GM18517 (cell line): ENCODE results near the gene PELI1.
"Not testable (repeated sequence)": the region's sequence is repeated elsewhere in the genome, so short reads cannot be mapped to it uniquely, and the experiment has no call there.

Source experiments
- ATAC-seq: cut with Tn5 transposase; IDR thresholded peaks from one replicate; pipeline ENCODE4 v1.9.1; 2021; ENCODE audit warnings: mild to moderate bottlenecking, moderate library complexity; ENCODE audit not compliant: unreplicated experiment

The PELI1 gene

GRCh38 chr2:64124168-64124567, 20.1 kb downstream of the PELI1 start:
- no peak for ATAC-seq

GRCh38 chr2:64123740-64124139, 20.5 kb downstream of the PELI1 start:
- ATAC-seq, result no peak

- no peak for ATAC-seq
Measured at GRCh38 chr2:64122358-64122757, 21.9 kb downstream of the PELI1 start.

DNA sequence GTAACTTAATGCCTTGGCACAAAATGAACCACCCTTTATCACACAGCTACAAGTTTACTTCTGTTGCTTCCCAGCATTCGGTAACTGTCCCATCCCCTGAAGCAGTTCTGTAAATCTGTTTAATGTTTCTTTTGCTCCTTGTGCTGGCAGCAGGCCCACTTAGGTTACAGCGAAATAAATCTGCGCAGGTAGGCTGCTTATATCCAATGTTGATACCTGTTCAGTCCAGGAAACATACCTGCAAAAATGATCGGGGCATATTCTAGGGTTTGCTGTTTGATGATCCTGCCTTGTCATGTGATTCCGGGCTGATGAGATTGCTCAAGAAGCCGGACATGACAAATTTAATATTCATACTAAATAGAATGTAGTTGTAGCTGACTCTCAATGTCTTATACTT, 23.3 kb downstream of the PELI1 start:
- ATAC-seq, result no peak

DNA sequence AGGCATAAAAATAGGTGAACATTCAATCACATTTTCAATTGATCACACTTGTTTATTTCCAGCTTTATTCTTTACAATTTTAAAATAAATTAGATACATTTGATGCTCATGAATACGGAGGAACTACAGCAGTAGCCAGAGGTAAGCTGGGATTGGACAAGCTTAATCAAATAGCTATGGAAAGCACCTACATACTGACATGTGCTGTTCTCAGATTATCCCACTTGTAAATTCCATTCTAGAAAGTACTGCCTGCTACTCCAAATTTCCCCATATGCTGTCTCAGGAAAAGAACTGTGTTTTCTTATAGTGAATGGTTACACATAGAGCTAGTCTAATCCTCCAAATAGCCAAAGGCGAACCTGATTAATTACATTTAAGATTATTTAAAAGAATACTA, 24.2 kb downstream of the PELI1 start:
- ATAC-seq, result no peak

GRCh38 chr2:64119369-64119768, 24.9 kb downstream of the PELI1 start:
- ATAC-seq, result no peak

DNA sequence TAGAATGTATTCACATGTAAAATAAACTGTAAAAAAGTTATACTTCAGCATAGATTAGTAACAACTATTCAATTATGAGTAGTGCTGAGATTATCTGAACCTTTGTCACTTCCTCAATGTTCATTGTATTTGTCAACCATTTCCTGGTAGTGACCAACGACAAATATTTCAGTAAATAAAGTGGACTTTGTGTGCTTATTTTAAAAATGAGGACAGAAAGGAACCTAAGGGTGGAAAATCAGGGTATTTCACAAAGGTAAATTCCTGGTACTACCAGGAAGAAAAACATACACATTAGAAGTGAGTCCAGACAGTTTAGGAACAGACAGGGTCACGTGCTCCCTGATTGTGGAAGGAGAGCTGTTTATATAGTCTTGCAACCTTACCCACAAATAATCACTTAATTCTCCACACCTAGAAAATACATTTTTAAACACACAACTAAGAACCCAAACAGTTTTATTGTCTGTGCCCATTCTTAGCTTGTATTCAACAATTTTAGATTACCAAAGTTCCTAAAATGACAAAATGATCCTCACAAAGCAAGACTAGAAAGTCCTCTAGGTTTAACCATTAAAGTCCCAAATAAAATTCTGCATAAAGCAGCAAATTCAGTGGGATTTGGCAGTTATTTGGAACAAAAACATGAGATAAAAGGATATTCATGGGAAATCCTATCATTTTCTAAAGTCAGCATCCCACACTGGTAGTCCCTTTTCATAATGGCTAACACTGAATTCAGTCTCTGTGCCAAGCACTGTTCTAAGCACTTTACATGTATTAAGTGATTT, 28.2 kb downstream of the PELI1 start:
- no peak for ATAC-seq

DNA sequence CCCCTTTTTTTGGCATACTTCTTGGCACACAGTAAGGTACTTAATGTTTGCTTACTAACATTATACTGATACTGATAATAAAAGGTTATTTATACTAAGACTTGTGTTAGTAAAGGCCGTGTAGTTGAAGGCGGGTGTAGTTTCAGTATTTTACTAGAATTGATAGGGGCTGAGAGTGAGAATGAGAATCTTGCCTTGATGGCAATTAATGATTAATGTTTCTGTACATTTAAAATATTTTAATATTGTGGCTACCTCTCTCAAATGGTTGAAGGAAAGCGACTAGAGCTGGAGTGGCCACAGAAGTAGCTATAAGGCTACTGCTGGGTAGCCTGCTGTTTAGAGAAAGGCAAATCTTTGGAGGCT, 29.3 kb downstream of the PELI1 start:
- ATAC-seq, result peak; percentile 51

- peak; percentile 52 for ATAC-seq
Measured at GRCh38 chr2:64114063-64114911, 29.9 kb downstream of the PELI1 start.

DNA sequence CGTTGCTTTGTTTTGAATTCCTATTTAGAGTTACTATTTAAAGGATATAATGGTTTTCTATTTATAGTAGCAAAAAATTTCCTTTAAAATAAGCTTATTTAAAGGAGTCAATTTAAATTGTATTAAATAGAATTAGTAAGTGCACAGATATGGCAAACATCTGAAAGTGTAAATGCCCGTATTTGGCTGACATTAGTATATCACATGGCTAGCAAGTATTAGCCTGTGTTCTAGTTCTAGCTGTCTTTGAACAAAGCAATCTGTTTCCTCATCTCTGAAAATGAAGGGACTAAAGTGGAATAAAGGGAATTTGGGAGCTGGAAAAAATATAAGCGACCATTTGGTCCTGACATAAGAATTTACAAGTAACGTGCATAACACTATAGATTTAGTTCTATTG, 32.2 kb downstream of the PELI1 start:
- ATAC-seq, result no peak

DNA sequence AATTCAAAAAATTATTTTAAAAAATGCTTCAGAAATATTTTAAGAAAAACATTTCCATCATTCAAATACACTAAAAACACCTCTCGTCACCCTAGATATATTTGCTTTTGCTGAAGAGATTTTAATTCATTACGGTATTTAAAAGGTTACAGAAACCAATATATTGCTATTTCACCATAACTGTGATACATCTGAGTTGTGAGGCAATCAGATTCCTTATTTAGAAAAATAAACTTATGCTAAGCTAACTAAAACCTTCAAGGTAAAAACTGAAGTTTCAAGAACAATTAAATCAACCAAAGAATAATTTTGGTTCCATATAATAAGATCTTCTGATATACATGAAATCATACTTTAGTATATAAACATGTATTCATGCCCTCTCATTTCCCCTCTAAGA, 32.8 kb downstream of the PELI1 start:
- no peak for ATAC-seq

DNA sequence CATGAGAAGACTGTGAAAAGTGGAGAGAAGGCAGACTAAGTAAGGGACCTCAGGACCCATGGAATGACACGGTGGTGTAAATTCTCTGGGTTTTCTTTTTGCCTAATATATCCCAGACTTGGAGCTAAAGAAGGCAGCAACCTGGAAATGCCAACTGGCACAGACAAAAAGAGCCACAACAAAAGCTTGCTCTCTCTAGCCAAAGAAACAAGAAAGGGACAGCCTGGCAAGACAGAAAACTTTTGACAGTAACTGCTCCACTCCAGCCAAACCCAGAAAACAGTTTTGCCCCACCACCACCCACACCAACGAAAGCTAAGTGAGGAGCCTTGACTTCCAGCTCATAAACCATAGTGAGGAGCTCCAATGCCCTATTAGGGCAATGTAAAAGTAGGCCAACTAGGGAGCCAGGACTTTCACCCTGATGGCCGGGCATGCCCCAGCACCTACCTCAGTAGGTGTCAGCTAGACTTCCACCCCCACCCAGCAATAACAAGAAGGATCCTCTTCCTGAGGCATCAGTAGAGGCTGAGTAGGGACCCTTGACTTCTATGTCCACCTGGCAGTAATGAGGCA, 35.5 kb downstream of the PELI1 start:
- no peak for ATAC-seq

- no peak for ATAC-seq
Measured at GRCh38 chr2:64106481-64106880, 37.7 kb downstream of the PELI1 start.

DNA sequence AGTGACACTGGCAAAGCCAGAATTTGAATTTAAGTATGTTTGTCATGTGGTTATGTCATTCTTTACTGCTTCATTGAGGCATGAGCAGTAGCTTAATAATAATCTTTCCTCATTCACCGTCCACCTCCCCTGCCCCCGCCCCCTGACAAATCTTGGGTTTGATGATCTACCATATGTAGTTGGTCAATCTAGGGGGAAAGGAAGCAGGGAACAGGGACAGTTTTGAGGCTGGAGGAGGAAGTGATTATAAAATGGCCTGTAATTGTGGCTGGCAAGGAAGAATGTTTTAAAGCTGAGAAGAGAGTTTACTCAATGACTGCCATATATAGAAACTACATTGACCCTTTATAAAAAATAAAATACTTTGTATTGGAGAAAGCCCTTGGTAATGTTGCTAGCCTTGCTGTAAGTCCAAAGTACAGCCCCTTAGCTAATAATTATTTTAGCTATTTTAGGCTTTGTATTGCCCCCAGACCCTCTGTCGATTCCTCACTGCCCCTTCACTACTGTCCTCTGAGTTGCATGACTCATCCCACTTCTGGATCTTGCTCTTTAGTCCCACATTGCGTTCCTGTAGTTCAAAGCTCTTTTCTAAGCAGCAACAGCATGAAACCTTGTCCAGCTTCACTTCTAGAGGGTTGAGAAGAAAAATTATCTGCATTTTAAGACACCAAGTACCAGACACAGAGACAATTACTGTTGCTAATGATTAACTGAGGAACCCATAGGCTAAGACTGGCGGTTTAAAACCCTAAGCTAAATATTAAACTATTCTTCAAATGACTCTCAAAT, 38.4 kb downstream of the PELI1 start:
- no peak for ATAC-seq

GRCh38 chr2:64104933-64105332, 39.3 kb downstream of the PELI1 start:
- ATAC-seq, result no peak

GRCh38 chr2:64102736-64103135, 41.5 kb downstream of the PELI1 start:
- not testable (repeated sequence) for ATAC-seq

GRCh38 chr2:64101141-64101591, 43.1 kb downstream of the PELI1 start:
- peak; percentile 45 for ATAC-seq

- ATAC-seq, result not testable (repeated sequence)
Measured at GRCh38 chr2:64100584-64100983, 43.6 kb downstream of the PELI1 start.

DNA sequence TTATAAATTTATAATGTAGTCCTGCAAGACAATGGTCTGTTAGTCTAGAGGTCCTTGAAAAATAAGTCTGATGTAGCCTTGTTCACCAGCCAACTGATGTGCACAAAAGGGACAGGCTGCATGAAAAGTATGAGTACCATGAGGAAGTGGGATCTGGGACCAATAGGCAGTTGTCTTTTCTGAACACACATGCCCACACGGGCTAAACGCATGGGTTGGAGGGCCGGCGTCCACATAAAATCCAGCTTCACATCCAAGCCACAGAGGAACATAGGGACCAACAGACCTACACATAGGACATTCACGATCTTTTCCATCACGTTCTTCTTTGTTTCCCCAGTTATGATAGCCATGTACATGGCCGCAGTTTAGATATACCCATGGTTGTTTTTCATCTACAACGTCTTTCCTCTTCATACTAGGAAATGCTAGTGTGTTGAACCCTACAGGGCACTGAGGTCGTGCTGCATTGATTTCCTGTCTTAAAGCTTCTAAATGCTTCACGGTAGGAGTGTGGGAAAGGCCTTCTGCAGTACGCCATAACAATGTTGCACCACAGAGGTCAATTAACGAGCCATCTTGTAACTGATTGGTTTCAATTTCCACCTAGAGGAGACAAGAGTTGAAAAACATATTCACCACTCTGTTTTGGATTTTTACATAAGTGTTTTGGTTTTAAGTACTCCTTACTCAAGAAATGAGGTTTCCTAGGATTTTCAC, 49.4 kb downstream of the PELI1 start:
- ATAC-seq, result no peak

DNA sequence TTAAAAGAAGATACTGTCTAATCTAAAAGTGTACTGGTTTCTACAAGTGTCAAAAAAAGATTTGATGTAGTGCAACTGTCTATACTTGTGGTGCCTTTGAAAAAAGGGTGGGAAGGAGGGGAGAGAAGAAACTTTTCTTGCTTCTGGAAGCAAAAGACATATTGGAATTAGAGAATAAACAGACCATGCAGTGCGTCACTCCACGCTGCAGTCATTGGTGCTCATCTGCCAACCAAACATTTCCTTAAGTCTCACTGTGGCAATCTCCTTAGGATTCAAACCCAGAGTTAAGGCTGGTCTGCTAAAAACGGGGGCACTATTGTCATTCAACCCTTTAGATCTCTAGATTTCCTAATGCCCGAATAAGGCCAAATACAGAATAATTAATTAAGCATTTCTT, 50.9 kb downstream of the PELI1 start:
- no peak for ATAC-seq
